GM12878 (cell line): Measurements from ENCODE around the gene RNF44. TPM values are rescaled to one million over a fixed set of nuclear protein-coding genes. Genes with fewer than 3 reads are reported as not detected.

Source experiments
- ATAC-seq: fragments of 200-7000 bp; cut with Tn5 transposase; 3 replicates; pipeline ENCODE4 v1.9.1; 2020; ENCODE audit warnings: mild to moderate bottlenecking, moderate library complexity
- BruUV-seq: library from RNA; stranded (reverse); fragments of 400-500 nt; replicated peaks from 2 replicates; lab custom pipeline; 2021; lab: Mats Ljungman, UMichigan
- CTCF ChIA-PET: fragments of 300-600 bp; sonication (Branson Sonifier 250); formaldehyde crosslinking; extraction: SDS; loops from one replicate; lab custom pipeline; 2021; ENCODE audit warnings: inconsistent platforms; lab: Yijun Ruan, JAX
- POLR2A ChIA-PET: fragments of 350-600 bp; formaldehyde crosslinking; extraction: SDS; loops from one replicate; lab custom pipeline; 2021; ENCODE audit warnings: inconsistent platforms; lab: Charles Lee
- RAD21 ChIA-PET: fragments of 300-600 bp; sonication (Branson Sonifier 250); formaldehyde crosslinking; loops from one replicate; lab custom pipeline; 2023; ENCODE audit warnings: antibody characterized with exemption; ENCODE audit not compliant: unreplicated experiment; lab: Charles Lee
- SMC1A ChIA-PET: fragments of 300-600 bp; sonication (Branson Sonifier 250); formaldehyde crosslinking; loops from one replicate; lab custom pipeline; 2023; ENCODE audit not compliant: unreplicated experiment, uncharacterized antibody; lab: Charles Lee
- DNase-seq: peaks from one replicate; pipeline ENCODE4 v3.0.0-alpha.2; 2011; ENCODE audit warnings: low read depth, low spot score
- FAIRE-seq: peaks from 3 replicates; lab custom pipeline; 2011; peaks lifted over from hg19 to GRCh38; lab: Jason Lieb, UNC
- H2AFZ ChIP-seq: 2 replicates; pipeline ENCODE4 v1.6.0; 2011; ENCODE audit warnings: low read depth, low read length, control low read depth; ENCODE audit not compliant: control insufficient read depth
- H3K27ac ChIP-seq: 2 replicates; pipeline ENCODE4 v1.5.1; 2011; ENCODE audit warnings: control low read depth; ENCODE audit not compliant: control insufficient read depth, insufficient read depth
- H3K27me3 ChIP-seq, 2 experiments: replicated peaks in 1 of 2; 2 replicates each; pipeline versions ENCODE4 v1.6.0 to v1.6.1; 2011; ENCODE audit warnings: low read length in 1 of 2; ENCODE audit not compliant: control insufficient read depth in 2 of 2, insufficient read depth in 2 of 2
- H3K36me3 ChIP-seq, 2 experiments: 2 replicates each; pipeline ENCODE4 v1.5.1; 2011; ENCODE audit warnings: low read length in 1 of 2; ENCODE audit not compliant: control insufficient read depth in 2 of 2, insufficient read depth in 2 of 2
- H3K4me1 ChIP-seq: 2 replicates; pipeline ENCODE4 v1.6.1; 2011; ENCODE audit warnings: mild to moderate bottlenecking, low read length, moderate library complexity, mixed read lengths; ENCODE audit not compliant: control insufficient read depth, insufficient read depth
- H3K4me2 ChIP-seq: 2 replicates; pipeline ENCODE4 v1.6.0; 2011; ENCODE audit warnings: control low read depth; ENCODE audit not compliant: control insufficient read depth, insufficient read depth
- H3K4me3 ChIP-seq: fragments of 200-600 bp; sonication (generic); 2 replicates; pipeline ENCODE4 v1.5.1; 2016
- H3K79me2 ChIP-seq: 2 replicates; pipeline ENCODE4 v1.6.0; 2011; ENCODE audit warnings: low read length; ENCODE audit not compliant: control insufficient read depth, insufficient read depth
- H3K9ac ChIP-seq: 2 replicates; pipeline ENCODE4 v1.8.0; 2011; ENCODE audit warnings: low read length, control low read depth, mixed read lengths; ENCODE audit not compliant: control insufficient read depth, insufficient read depth
- H3K9me3 ChIP-seq: replicated peaks from 3 replicates; pipeline ENCODE4 v1.5.1; 2011; ENCODE audit warnings: mild to moderate bottlenecking, low read length; ENCODE audit not compliant: control insufficient read depth, insufficient read depth
- H4K20me1 ChIP-seq: 2 replicates; pipeline ENCODE4 v1.6.0; 2011; ENCODE audit not compliant: control insufficient read depth, insufficient read depth
- CREM ChIP-seq: IDR thresholded peaks from 2 replicates; pipeline ENCODE4 v1.6.1; 2014; ENCODE audit warnings: antibody characterized with exemption, low read depth
- KDM1A ChIP-seq: fragments of 200-600 bp; sonication (generic); IDR thresholded peaks from 2 replicates; pipeline ENCODE4 v1.6.1; 2016; ENCODE audit warnings: borderline replicate concordance
- NBN ChIP-seq: fragments of 450-650 bp; IDR thresholded peaks from 2 replicates; pipeline ENCODE4 v1.6.1; 2016
- RAD51 ChIP-seq: fragments of 450-650 bp; IDR thresholded peaks from 2 replicates; pipeline ENCODE4 v1.6.1; 2016; ENCODE audit warnings: moderate library complexity, mild to moderate bottlenecking, inconsistent platforms
- ZNF384 ChIP-seq: IDR thresholded peaks from 2 replicates; pipeline ENCODE4 v1.6.1; 2012; ENCODE audit warnings: low read depth, mild to moderate bottlenecking, low read length, improper control_type of control experiment, borderline replicate concordance
- WGBS: methylation state at CpG from one replicate; pipeline ENCODE4 v1.1.6; 2016; ENCODE audit warnings: low lambda C conversion rate; ENCODE audit not compliant: insufficient replicate concordance, insufficient coverage; ENCODE audit errors: missing lambda C conversion rate; 5-methylcytosine and 5-hydroxymethylcytosine counted together
- in situ Hi-C: fragments of 300-500 bp; cut with MboI; formaldehyde crosslinking; loops from 9 replicates; pipeline ENCODE4 v1.14.3; 2018; ENCODE audit warnings: mixed read lengths
- intact Hi-C: fragments of 100-400 bp; cut with micrococcal nuclease; formaldehyde crosslinking; loops from one replicate; pipeline ENCODE4 v1.14.2; 2022; ENCODE audit not compliant: unreplicated experiment
- polyA plus RNA-seq, 11 experiments: library from polyadenylated mRNA; depleted of rRNA in 4 of 11; unstranded in 6 of 11; stranded (reverse) in 5 of 11; fragments of >200 nt; fragmentation: Nextera tagmentation in 4 of 11; fragmentation: Illumina TruSeq in 1 of 11; extraction: Ambion mirVana in 4 of 11; extraction: Trizol in 1 of 11; gene quantifications; 1 replicate in 1 of 11; 2 replicates in 10 of 11; pipeline versions ENCODE4 v1.2.1 to v1.2.3, GENCODE V29; 2011 to 2016; ENCODE audit warnings: inconsistent platforms in 2 of 11, missing spikeins in 2 of 11, low read depth in 1 of 11
- total RNA-seq, 4 experiments: library from RNA; depleted of rRNA in 3 of 4; stranded (reverse); fragments of >200 nt in 3 of 4; fragmentation: Illumina TruSeq in 1 of 4; extraction: Trizol in 1 of 4; gene quantifications; 2 replicates each; pipeline versions ENCODE4 v1.2.1 to v1.2.3, GENCODE V29; 2013 to 2021
- TF ChIP-seq, protein P1 (sequence below): IDR thresholded peaks from 2 replicates; pipeline ENCODE4 v1.6.1; 2012; ENCODE audit warnings: mild to moderate bottlenecking, low read depth, low read length
- TF ChIP-seq, protein P2 (sequence below), 3 experiments: IDR thresholded peaks in 2 of 3; conservative IDR thresholded peaks in 1 of 3; 2 replicates each; pipeline ENCODE4 v1.5.1; 2011; ENCODE audit warnings: low read depth in 3 of 3, low read length in 3 of 3, mild to moderate bottlenecking in 3 of 3, control low read depth in 2 of 3, moderate library complexity in 2 of 3, inconsistent platforms in 1 of 3, mixed read lengths in 1 of 3; ENCODE audit not compliant: control insufficient read depth in 2 of 3, insufficient read depth in 1 of 3; ENCODE audit errors: extremely low read depth in 1 of 3

RNF44 gene
- total and polyA plus RNA-seq, 10 of the 15 experiments (the other 5 are each of a cell fraction or from before 2014, with no cell fraction given), result 1.7 to 51.9 (median 7.9) TPM

DNA sequence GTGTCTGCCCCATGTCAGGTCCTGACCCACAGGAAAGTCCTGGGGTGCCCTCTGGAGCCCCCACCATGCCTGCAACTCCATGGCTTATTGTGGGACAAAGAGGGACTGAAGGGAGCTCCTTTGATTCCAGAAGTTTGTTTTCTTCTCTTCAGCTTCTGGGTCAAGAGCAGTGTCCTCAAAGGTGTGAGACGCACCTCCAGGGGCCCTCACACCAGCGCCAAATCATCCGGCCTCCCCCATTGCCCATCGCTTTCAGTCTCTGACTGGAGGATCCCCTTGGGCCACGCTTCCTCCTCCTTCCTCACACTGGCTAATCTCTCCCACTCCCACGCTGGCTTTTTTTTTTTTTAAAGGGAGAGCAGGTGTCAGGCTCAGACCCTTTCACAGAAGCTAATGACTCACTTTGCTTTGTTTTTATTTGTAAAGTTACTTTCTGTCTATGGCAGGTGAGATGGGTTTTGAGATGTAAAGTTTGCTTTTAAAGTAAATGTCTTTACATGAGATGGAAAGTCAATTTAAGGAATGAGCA, 28.6 kb upstream of the RNF44 start:
- H3K9me3 ChIP-seq, result no peaks in the 10 kb centered on the region
- H3K4me3 ChIP-seq, result no peak overlapping the region
- ATAC-seq (no peak), FAIRE-seq (no peak), DNase-seq (no peak)
- H3K27me3 ChIP-seq, result peaks cover 0 to 1% of the 10 kb centered on the region in 2 experiments; a peak in 1 of 4 replicates
- no peaks in the 10 kb centered on the region for H3K36me3 ChIP-seq
- H3K4me1 ChIP-seq, result no peaks in the 10 kb centered on the region
- ChIA-PET RAD21 (no interaction called here), POLR2A (interaction anchor here (0.5 kb wide), 1 partner anchor 1104 kb away, joined by 3 read pairs; no protein-coding TSS in a partner anchor), SMC1A (no interaction called here), CTCF (no interaction called here)
- no TSS peak for BruUV-seq
- TF ChIP-seq CREM (no peak), ZNF384 (peak; percentile 34; the same call in 1 of the 2 replicates), NBN (no peak), KDM1A (no peak), RAD51 (no peak)
- TF ChIP-seq, protein P1, sequence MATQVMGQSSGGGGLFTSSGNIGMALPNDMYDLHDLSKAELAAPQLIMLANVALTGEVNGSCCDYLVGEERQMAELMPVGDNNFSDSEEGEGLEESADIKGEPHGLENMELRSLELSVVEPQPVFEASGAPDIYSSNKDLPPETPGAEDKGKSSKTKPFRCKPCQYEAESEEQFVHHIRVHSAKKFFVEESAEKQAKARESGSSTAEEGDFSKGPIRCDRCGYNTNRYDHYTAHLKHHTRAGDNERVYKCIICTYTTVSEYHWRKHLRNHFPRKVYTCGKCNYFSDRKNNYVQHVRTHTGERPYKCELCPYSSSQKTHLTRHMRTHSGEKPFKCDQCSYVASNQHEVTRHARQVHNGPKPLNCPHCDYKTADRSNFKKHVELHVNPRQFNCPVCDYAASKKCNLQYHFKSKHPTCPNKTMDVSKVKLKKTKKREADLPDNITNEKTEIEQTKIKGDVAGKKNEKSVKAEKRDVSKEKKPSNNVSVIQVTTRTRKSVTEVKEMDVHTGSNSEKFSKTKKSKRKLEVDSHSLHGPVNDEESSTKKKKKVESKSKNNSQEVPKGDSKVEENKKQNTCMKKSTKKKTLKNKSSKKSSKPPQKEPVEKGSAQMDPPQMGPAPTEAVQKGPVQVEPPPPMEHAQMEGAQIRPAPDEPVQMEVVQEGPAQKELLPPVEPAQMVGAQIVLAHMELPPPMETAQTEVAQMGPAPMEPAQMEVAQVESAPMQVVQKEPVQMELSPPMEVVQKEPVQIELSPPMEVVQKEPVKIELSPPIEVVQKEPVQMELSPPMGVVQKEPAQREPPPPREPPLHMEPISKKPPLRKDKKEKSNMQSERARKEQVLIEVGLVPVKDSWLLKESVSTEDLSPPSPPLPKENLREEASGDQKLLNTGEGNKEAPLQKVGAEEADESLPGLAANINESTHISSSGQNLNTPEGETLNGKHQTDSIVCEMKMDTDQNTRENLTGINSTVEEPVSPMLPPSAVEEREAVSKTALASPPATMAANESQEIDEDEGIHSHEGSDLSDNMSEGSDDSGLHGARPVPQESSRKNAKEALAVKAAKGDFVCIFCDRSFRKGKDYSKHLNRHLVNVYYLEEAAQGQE, result no peak
- TF ChIP-seq, protein P2, sequence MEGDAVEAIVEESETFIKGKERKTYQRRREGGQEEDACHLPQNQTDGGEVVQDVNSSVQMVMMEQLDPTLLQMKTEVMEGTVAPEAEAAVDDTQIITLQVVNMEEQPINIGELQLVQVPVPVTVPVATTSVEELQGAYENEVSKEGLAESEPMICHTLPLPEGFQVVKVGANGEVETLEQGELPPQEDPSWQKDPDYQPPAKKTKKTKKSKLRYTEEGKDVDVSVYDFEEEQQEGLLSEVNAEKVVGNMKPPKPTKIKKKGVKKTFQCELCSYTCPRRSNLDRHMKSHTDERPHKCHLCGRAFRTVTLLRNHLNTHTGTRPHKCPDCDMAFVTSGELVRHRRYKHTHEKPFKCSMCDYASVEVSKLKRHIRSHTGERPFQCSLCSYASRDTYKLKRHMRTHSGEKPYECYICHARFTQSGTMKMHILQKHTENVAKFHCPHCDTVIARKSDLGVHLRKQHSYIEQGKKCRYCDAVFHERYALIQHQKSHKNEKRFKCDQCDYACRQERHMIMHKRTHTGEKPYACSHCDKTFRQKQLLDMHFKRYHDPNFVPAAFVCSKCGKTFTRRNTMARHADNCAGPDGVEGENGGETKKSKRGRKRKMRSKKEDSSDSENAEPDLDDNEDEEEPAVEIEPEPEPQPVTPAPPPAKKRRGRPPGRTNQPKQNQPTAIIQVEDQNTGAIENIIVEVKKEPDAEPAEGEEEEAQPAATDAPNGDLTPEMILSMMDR (IDR thresholded peaks at IDR 0.05 in 2 of 3, conservative IDR thresholded peaks at IDR 0.05 in 1 of 3; ENCODE audit: control insufficient read depth in 2 of 3, extremely low read depth in 1 of 3, insufficient read depth in 1 of 3, low read depth in 3 of 3, low read length in 3 of 3), result no peak
- H4K20me1 ChIP-seq, result no peaks in the 10 kb centered on the region
- no peak overlapping the region for H3K4me2 ChIP-seq
- no peaks in the 10 kb centered on the region for H3K79me2 ChIP-seq
- 50% methylated on average over 6 of the region's 6 CpGs for WGBS
- H2AFZ ChIP-seq, result no peak overlapping the region
- intact Hi-C loops, result no loop called here
- H3K27ac ChIP-seq, result no peak overlapping the region
- H3K9ac ChIP-seq, result no peak overlapping the region
- in situ Hi-C loops, result no loop called here
